Measurements from ENCODE around the gene GCLC.
"Not testable (repeated sequence)": the region's sequence is repeated elsewhere in the genome, so short reads cannot be mapped to it uniquely, and the experiment has no call there.

GCLC gene

DNA sequence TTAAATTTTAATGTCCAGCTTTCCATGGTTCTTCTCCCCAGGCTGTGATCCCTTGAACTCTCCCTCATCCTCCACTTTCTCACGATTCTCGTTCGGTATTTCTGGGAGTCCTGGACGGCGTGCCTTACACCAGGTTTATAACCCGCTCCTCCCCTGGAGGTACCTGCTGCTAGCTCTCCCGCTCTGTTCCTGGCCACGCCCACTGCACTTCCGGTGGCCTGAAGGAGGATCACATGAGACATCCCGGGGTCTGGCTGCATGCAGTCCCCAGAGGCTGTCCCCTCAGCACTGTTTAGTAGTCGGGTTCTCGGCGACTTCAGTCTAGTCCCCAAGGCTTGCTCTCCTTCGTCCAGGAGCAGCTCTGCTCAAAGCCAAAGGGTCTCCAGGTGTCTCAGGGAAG lies 28.4 kb upstream of the GCLC start:
- Mint-ChIP-seq H3K9me3 (no peaks in the 10 kb centered on the region), H3K27ac (no peak overlapping the region), H3K27me3 (peaks cover 3% of the 10 kb centered on the region), H3K4me3 (no peak overlapping the region), H3K36me3 (ENCODE audit: low read depth) (no peaks in the 10 kb centered on the region), H3K4me1 (ENCODE audit: low read depth) (no peaks in the 10 kb centered on the region)
- no peak for DNase-seq

DNA sequence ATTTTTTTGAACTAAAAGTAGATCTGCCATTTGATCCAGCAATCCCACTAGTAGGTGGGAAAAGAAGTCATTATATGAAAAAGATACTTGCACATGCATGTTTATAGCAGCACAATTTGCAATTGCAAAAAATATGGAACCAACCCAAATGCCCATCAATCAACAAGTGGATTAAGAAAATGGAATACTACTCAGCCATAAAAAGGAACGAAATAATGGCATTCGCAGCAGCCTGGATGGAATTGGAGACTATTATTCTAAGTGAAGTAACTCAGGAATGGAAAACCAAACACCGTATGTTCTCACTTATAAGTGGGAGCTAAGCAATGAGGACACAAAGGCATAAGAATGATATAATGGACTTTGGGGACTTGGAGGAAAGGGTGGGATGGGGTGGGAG lies 27.5 kb upstream of the GCLC start:
- not testable (repeated sequence) for H3K4me3 Mint-ChIP-seq; H3K36me3 Mint-ChIP-seq (ENCODE audit: low read depth); DNase-seq; H3K9me3 Mint-ChIP-seq; H3K27me3 Mint-ChIP-seq; H3K4me1 Mint-ChIP-seq (ENCODE audit: low read depth); H3K27ac Mint-ChIP-seq

DNA sequence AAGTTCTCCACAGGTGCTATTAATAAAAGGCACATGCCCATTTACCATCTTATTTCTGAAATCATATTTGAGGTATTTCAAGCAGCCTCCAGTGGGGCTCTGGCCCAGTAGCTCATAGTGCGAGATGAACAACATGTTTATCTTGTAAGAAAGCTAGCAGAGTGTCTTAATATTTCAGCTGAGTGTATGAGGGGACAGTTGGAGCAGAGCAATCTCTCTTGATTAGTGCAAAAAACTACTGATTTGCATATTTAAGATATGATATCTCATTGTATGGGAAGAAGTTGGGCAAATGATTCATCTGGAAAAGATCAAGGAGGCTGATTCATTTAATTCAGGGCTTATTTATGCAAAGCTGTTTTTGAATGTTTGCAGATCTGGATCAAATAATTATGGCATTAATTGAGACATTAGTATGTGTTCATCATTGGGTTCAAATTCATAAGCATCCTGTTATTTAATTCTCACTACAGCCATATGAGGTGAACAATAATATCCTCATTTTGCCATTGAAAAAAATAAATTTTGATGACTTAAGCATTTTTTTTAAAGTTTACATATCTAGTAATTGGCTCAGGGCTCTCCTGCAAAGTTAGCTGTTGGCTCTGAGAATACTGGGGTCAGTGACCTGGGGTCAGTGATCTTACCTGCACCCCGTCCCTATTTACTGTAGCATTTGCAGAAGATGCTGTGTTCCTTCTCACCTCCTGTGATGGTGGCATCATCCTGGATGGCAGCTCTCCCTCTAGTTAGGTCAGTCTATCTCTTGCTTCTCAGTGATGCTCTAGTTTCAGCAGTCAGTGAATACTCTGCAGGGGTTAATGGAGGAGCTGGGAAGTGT lies 24.1 kb upstream of the GCLC start:
- Mint-ChIP-seq H3K4me3 (no peak overlapping the region), H3K27ac (no peak overlapping the region), H3K27me3 (peaks cover 10% of the 10 kb centered on the region), H3K4me1 (ENCODE audit: low read depth) (no peaks in the 10 kb centered on the region), H3K9me3 (no peaks in the 10 kb centered on the region), H3K36me3 (ENCODE audit: low read depth) (no peaks in the 10 kb centered on the region)
- DNase-seq, result no peak

DNA sequence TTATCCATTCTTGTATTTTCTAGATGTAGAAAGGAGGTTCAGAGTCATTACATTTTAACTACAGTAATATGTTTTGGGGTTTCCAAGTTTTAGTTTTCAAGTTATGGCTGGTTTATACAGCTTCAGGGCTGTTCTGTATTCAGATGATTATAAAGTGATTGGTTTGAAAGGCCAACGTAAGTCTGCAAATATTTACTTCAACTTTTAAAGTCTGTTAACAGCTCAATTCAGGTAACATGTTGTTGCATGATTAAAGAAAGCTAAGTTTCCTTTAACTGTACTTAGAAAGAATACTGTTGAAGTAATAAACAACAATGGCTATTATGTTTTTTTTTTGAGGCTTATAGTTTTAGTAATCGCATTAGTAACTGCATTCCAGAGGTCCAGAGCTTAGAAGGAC lies 22.8 kb upstream of the GCLC start:
- peaks cover 10% of the 10 kb centered on the region for H3K27me3 Mint-ChIP-seq
- DNase-seq, result no peak

DNA sequence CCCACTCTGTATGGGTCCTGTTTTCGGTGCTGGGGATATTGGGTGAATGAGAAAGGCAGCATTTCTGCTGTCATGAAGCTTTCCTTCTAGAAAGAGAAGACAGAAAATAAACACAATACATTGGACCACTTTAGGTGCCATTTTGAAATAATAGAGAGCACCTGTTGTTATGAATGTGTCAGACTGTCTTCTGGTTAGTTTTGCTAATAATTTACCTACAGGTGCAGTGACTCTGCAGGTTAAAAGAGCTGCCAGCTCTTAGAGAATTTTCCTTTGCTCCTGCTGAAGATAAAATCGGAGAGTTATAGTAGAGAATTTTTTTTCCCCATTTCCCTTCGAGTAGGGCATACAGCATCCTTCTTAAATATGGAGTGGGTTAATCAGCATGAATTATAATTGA lies 21.9 kb upstream of the GCLC start:
- no peak for DNase-seq
- H3K4me3 Mint-ChIP-seq, result no peak overlapping the region
- H3K27ac Mint-ChIP-seq, result no peak overlapping the region
- H3K36me3 Mint-ChIP-seq (ENCODE audit: low read depth), result no peaks in the 10 kb centered on the region
- H3K27me3 Mint-ChIP-seq, result peaks cover 8% of the 10 kb centered on the region
- H3K9me3 Mint-ChIP-seq, result no peaks in the 10 kb centered on the region
- H3K4me1 Mint-ChIP-seq (ENCODE audit: low read depth), result no peaks in the 10 kb centered on the region

More for the DNA sequence above, 22.8 kb upstream of the GCLC start:
- Mint-ChIP-seq H3K9me3 (no peaks in the 10 kb centered on the region), H3K4me3 (no peak overlapping the region), H3K4me1 (ENCODE audit: low read depth) (no peaks in the 10 kb centered on the region), H3K36me3 (ENCODE audit: low read depth) (no peaks in the 10 kb centered on the region), H3K27ac (no peak overlapping the region)

DNA sequence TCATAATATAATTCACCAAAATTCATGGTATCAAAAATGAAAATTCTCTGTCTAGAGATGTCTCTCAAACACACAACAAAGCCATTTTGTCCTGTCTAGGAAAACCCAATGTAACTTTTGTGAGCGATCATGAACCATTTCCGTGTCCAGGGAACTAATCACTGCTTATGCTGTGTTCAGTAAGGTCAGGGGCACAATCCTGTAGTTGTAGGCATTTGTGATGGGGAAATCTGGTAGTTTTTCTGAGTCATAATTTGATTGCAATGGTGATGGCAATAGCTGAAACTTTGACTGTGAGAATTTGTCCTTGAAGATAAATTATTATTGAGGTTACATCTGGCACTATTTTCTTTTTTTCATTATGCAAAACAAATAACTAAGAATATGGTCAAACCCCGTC lies 21.0 kb upstream of the GCLC start:
- DNase-seq, result no peak

DNA sequence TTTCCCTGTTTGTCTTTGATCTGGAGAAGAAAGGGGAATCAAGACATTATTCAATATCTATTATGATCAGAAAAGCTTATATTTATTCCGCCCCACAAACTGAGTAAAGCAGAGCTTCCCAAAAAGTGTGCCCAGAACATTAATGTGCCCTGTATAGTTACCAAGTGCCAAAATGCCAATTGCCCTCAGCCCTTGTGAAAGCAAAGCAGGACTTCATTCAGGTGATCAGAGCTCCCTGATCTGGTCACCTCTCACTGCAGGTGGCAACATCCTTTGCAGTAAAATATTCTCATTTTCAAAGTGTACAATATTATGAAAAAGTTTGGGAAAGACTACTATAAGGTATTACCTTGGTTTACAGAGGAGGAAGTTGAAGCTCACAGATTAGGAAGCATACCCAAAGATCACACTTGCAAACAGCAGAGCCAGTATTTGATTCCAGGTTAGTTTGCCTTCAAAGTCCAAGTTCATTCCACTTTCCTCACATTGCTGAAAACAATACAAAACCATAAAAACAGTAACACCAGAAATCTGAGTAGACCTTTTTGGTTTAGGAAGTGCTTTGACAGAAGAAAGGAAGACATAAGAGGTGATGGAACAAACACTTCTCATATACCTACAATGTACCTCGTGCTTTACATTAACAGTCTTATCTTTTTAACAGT lies 19.6 kb upstream of the GCLC start:
- H3K9me3 Mint-ChIP-seq, result peaks cover 3% of the 10 kb centered on the region

More for the DNA sequence above, 21.0 kb upstream of the GCLC start:
- Mint-ChIP-seq H3K4me1 (ENCODE audit: low read depth) (no peaks in the 10 kb centered on the region), H3K9me3 (no peaks in the 10 kb centered on the region), H3K27ac (no peak overlapping the region), H3K36me3 (ENCODE audit: low read depth) (no peaks in the 10 kb centered on the region), H3K27me3 (peaks cover 8% of the 10 kb centered on the region), H3K4me3 (no peak overlapping the region)

DNA sequence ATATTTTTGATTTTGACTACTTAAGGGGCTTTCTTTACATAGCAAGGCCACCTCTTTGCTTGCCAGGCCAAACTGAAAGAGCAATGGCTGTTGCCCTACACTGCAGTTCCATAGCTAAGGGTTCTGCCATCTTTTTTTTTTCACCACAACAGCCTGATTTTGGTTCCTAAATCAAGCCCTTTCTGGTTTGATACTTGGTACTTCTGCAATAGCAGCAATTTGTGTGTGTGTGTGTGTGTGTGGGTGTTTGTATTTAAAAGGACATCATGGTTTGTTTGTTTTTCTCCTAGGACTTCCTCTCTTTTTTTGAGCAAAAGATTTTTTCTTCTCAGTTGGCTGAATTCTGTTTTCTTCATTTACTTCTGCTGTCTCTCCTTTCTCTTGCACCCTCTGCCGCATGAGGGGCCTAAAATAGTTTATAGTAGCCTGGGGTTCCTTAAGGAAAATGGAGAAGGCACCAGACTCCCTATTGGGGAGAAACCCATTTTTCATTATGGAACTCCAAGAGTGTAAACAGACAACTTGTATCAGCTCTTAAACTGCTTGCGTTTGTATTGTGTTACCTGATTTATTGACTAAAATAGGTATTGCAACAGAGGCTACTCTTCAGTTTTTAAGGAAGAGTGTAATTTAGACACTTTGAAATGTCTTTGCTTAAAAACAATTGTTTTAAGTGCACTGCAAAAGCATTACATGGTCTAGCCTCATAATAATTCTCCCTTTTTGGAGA lies 12.2 kb upstream of the GCLC start:
- Mint-ChIP-seq H3K36me3 (ENCODE audit: low read depth) (peaks cover 2% of the 10 kb centered on the region), H3K27ac (no peak overlapping the region), H3K4me3 (no peak overlapping the region), H3K27me3 (peaks cover 4% of the 10 kb centered on the region), H3K9me3 (peaks cover 9% of the 10 kb centered on the region), H3K4me1 (ENCODE audit: low read depth) (no peaks in the 10 kb centered on the region)
- DNase-seq, result no peak

More for the DNA sequence above, 19.6 kb upstream of the GCLC start:
- Mint-ChIP-seq H3K4me3 (no peak overlapping the region), H3K36me3 (ENCODE audit: low read depth) (peaks cover 2% of the 10 kb centered on the region), H3K4me1 (ENCODE audit: low read depth) (no peaks in the 10 kb centered on the region), H3K27me3 (peaks cover 8% of the 10 kb centered on the region), H3K27ac (no peak overlapping the region)
- DNase-seq, result no peak

DNA sequence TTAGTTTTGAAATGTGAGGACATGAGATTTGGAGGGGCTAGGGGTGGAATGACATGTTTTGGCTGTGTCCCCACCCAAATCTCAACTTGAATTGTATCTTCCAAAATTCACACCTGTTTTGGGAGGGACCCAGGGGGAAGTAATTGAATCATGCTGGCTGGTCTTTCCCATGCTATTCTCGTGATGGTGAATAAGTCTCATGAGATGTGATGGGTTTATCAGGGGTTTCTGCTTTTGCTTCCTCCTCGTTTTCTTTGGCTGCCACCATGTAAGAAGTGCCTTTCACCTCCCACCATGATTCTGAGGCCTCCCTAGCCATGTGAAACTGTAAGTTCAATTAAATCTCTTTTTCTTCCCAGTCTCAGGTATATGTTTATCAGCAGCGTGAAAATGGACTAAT lies 8.7 kb upstream of the GCLC start:
- H3K4me3 Mint-ChIP-seq; H3K36me3 Mint-ChIP-seq (ENCODE audit: low read depth); H3K9me3 Mint-ChIP-seq; H3K27ac Mint-ChIP-seq; H3K27me3 Mint-ChIP-seq; H3K4me1 Mint-ChIP-seq (ENCODE audit: low read depth); DNase-seq: not testable (repeated sequence)

DNA sequence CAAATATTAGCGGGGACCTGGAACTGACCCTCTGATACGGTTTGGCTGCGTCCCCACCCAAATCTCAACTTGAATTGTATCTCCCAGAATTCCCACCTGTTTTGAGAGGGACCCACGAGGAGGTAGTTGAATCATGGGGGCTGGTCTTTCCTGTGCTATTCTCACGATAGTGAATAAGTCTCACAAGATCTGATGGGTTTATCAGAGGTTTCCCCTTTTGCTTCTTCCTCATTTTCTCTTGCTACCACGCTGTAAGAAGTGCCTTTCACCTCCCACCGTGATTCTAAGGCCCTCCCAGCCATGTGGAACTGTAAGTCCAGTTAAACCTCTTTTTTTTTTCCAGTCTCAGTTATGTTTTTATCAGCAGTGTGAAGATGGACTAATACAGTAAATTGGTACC lies 6.8 kb upstream of the GCLC start:
- not testable (repeated sequence) for DNase-seq, H3K27ac Mint-ChIP-seq, H3K9me3 Mint-ChIP-seq

DNA sequence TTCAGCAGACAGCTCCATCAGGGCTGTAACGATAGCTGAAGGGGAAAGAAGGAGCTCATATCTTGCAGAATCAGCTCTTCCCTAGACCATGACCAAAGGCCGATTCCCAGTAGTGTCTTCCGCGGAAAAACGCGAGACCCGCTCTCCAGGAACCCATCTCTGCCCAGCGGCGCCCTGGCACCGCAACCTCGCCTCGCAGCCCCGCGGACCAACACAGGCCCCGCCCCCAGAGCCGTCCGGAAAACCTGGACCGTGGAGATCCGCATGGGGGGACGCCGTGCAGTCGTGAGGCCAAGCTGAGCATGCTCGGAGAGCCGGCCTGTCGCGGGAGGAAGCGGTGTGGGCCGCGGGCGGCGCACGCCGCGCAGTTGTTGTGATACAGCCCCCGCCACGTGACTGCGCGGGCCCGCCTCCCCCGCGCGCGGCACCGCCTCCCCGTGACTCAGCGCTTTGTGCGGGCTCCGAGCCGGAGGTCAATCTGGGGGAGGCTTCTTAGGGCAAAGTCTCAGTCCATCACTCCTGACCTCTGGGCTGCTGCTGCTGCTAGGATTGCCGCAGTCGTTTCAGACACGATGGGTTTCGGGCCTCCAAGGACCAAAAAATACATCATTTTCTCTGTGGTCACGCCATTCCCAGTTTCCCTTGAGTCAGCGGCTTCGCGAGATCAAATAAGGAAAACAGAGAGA lies 3.1 kb upstream of the GCLC start:
- H3K9me3 Mint-ChIP-seq, result peaks cover 2% of the 10 kb centered on the region
- DNase-seq, result peak; percentile 95
- peaks cover 5% of the 10 kb centered on the region for H3K36me3 Mint-ChIP-seq (ENCODE audit: low read depth)
- peaks cover 45% of the 10 kb centered on the region for H3K4me1 Mint-ChIP-seq (ENCODE audit: low read depth)
- H3K27ac Mint-ChIP-seq, result peak overlapping the region; percentile 83
- H3K27me3 Mint-ChIP-seq, result no peaks in the 10 kb centered on the region
- H3K4me3 Mint-ChIP-seq, result peak overlapping the region; percentile 81

More for the DNA sequence above, 6.8 kb upstream of the GCLC start:
- not testable (repeated sequence) for H3K4me3 Mint-ChIP-seq; H3K36me3 Mint-ChIP-seq (ENCODE audit: low read depth); H3K27me3 Mint-ChIP-seq
- peaks cover 17% of the 10 kb centered on the region for H3K4me1 Mint-ChIP-seq (ENCODE audit: low read depth)

DNA sequence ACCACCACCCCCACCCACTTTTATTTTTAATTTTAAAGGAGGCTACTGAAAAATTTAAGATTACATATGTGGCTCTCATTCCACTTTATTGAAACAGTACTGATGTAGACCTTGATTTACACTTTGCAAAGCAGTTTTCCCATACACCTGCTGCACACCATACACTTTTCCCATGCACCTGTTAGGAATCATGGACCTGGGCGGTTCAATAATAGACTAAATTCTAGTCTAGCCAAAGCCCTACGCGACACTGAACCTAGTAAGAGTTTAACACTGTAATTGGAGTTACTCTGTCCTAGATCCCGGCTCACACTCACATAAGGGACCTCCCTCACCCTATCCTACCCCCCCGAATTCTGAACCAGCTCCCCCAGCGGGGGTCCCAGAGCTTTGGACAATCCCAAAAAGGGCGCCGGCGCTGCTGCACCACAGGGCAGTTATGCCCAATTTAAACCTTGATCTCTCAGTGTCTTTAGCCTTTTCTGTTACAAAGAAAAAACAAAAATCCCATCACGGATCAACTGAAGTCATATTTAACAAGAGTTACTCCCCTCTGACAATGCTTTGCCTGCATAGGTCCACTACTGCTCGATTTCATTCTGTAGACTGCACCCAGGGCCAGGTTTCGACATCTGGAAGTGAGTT lies 2.4 kb upstream of the GCLC start:
- H3K36me3 Mint-ChIP-seq (ENCODE audit: low read depth), result peaks cover 6% of the 10 kb centered on the region
- DNase-seq, result no peak
- H3K27ac Mint-ChIP-seq, result peak overlapping the region; percentile 83
- no peaks in the 10 kb centered on the region for H3K27me3 Mint-ChIP-seq
- H3K4me1 Mint-ChIP-seq (ENCODE audit: low read depth), result peaks cover 50% of the 10 kb centered on the region
- peaks cover 2% of the 10 kb centered on the region for H3K9me3 Mint-ChIP-seq
- peak overlapping the region; percentile 81 for H3K4me3 Mint-ChIP-seq

DNA sequence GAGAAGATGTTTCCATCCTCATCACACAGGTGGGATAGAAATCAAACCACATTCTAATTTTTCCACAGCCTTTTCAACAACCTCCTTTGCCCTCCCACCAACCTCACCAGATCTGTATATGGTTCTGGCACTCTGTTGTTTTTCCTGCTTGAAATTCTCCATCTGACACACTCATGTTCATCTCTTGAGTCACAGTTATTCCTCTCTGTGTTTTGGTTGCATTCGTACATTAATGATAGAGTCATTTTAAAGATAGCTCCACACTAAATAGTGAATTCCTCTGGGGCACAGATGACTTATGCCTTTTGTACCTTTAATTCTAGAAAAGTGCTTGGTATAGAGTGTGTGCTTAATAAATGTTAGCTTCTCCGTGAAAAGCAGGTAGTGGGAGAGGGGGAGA lies 1.4 kb upstream of the GCLC start:
- peaks cover 54% of the 10 kb centered on the region for H3K4me1 Mint-ChIP-seq (ENCODE audit: low read depth)
- no peak overlapping the region for H3K4me3 Mint-ChIP-seq
- DNase-seq, result no peak
- H3K27me3 Mint-ChIP-seq, result no peaks in the 10 kb centered on the region
- no peak overlapping the region for H3K27ac Mint-ChIP-seq
- H3K36me3 Mint-ChIP-seq (ENCODE audit: low read depth), result peaks cover 10% of the 10 kb centered on the region
- peaks cover 2% of the 10 kb centered on the region for H3K9me3 Mint-ChIP-seq

DNA sequence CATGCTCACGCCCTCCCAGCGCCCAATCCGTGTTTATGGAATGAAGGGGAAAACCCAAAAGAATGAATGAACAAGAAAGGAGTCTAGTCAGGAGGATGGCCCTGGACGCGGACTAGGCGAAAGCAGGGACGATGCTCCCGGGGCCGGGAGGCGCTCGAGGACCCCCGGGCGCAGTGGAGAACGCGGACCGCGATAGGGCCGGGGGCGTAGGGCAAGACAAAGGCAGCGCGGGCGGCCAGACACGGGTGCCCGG lies 758 bp downstream of the GCLC start:
- Mint-ChIP-seq H3K27ac (peak overlapping the region; percentile 90), H3K4me3 (peak overlapping the region; percentile 85), H3K9me3 (peaks cover 2% of the 10 kb centered on the region), H3K4me1 (ENCODE audit: low read depth) (peaks cover 70% of the 10 kb centered on the region), H3K36me3 (ENCODE audit: low read depth) (peaks cover 17% of the 10 kb centered on the region), H3K27me3 (no peaks in the 10 kb centered on the region)
- DNase-seq, result no peak

Measured in activated T-cell treated with anti-CD3 and anti-CD28 coated beads, Interleukin-2, amount 50 U/mL, for 24 hours (primary cell).